GM12878 (cell line): ENCODE results near the gene SYNPO.

Experiments used
- NR2C2 ChIP-seq: IDR thresholded peaks from 2 replicates; pipeline ENCODE4 v1.6.1; 2011; ENCODE audit warnings: borderline replicate concordance, low read depth; ENCODE audit not compliant: control insufficient read depth, insufficient read length
- USF2 ChIP-seq: IDR thresholded peaks from 2 replicates; pipeline ENCODE4 v1.6.1; 2011; ENCODE audit warnings: low read depth, low read length, improper control_type of control experiment, borderline replicate concordance
- ZNF274 ChIP-seq: IDR thresholded peaks from one replicate; pipeline ENCODE4 v1.8.0; 2011; ENCODE audit not compliant: insufficient read length, insufficient read depth

- no peak for TF ChIP-seq ZNF274
- no peak for TF ChIP-seq USF2
- no peak for TF ChIP-seq NR2C2
These were observed 21.5 kb downstream of the SYNPO start for GRCh38 chr5:150661821-150662596.
